Measurements from ENCODE around the gene GRIK1. TPM values are rescaled to one million over a fixed set of nuclear protein-coding genes. Genes with fewer than 3 reads are reported as not detected.

The GRIK1 gene
- total RNA-seq, 4 donors from 2014 or later, result 0.44 to 4.1 (median 2.6) TPM

- H3K9me3 ChIP-seq, result no peaks in the 10 kb centered on the region
- H3K4me3 ChIP-seq, result no peak overlapping the region
- DNase-seq (ENCODE audit: low spot score in 2 of 2), result no peak
- H3K4me1 ChIP-seq, result no peaks in the 10 kb centered on the region
- no peaks in the 10 kb centered on the region for H3K27me3 ChIP-seq
- H3K27ac ChIP-seq, result no peak overlapping the region
- 75 to 84% methylated on average over 6 of the region's 6 CpGs for WGBS, 2 donors
- TF ChIP-seq CTCF (IDR thresholded peaks at IDR 0.05), result no peak
- no peaks in the 10 kb centered on the region for H3K36me3 ChIP-seq
These were observed 250.0 kb downstream of the GRIK1 start for GRCh38 chr21:29689753-29690152.

- H3K9me3 ChIP-seq, result peaks cover 0 to 6% (median 0%) of the 10 kb centered on the region in 4 donors
- no peak for DNase-seq (ENCODE audit: low spot score in 2 of 2)
- no peaks in the 10 kb centered on the region for H3K36me3 ChIP-seq
- no peak overlapping the region for H3K4me3 ChIP-seq
- TF ChIP-seq POLR2A (IDR thresholded peaks at IDR 0.05) (no peak), EP300 (IDR thresholded peaks at IDR 0.05) (no peak)
- no peak overlapping the region for H3K27ac ChIP-seq
- no peaks in the 10 kb centered on the region for H3K27me3 ChIP-seq
- WGBS, 2 donors, result 100% methylated on average over 1 of the region's 1 CpG
- no peaks in the 10 kb centered on the region for H3K4me1 ChIP-seq
These were observed 255.7 kb downstream of the GRIK1 start for GRCh38 chr21:29684106-29684505.

GRCh38 chr21:29682800-29683199, 257.0 kb downstream of the GRIK1 start:
- 89 to 92% methylated on average over 3 of the region's 3 CpGs for WGBS, 2 donors
- Histone ChIP-seq H3K4me3 (no peak overlapping the region), H3K27ac (no peak overlapping the region), H3K9me3 (peaks cover 0 to 6% (median 0%) of the 10 kb centered on the region in 4 donors), H3K27me3 (no peaks in the 10 kb centered on the region), H3K36me3 (no peaks in the 10 kb centered on the region), H3K4me1 (no peaks in the 10 kb centered on the region)
- DNase-seq (ENCODE audit: low spot score in 2 of 2), result no peak
- TF ChIP-seq CTCF (IDR thresholded peaks at IDR 0.05) (no peak), EP300 (IDR thresholded peaks at IDR 0.05) (no peak), POLR2A (IDR thresholded peaks at IDR 0.05) (no peak)

- Histone ChIP-seq H3K27me3 (no peaks in the 10 kb centered on the region), H3K4me1 (no peaks in the 10 kb centered on the region), H3K36me3 (no peaks in the 10 kb centered on the region), H3K9me3 (peaks cover 0 to 6% (median 0%) of the 10 kb centered on the region in 4 donors), H3K4me3 (no peak overlapping the region), H3K27ac (no peak overlapping the region)
- DNase-seq (ENCODE audit: low spot score in 2 of 2), result no peak
- 95 to 98% methylated on average over 4 of the region's 4 CpGs for WGBS, 2 donors
- TF ChIP-seq POLR2A (IDR thresholded peaks at IDR 0.05) (no peak), CTCF (IDR thresholded peaks at IDR 0.05) (no peak), EP300 (IDR thresholded peaks at IDR 0.05) (no peak)
These were observed 259.5 kb downstream of the GRIK1 start for GRCh38 chr21:29680273-29680672.

- Histone ChIP-seq H3K36me3 (no peaks in the 10 kb centered on the region), H3K4me1 (no peaks in the 10 kb centered on the region), H3K4me3 (no peak overlapping the region), H3K9me3 (peaks cover 0 to 6% (median 0%) of the 10 kb centered on the region in 4 donors), H3K27me3 (no peaks in the 10 kb centered on the region), H3K27ac (no peak overlapping the region)
- TF ChIP-seq POLR2A (IDR thresholded peaks at IDR 0.05), result no peak
- no peak for TF ChIP-seq CTCF (IDR thresholded peaks at IDR 0.05)
- TF ChIP-seq EP300 (IDR thresholded peaks at IDR 0.05), result no peak
- DNase-seq (ENCODE audit: low spot score in 2 of 2), result no peak
- WGBS, 2 donors, result 75 to 76% methylated on average over 1 of the region's 1 CpG
These were observed 261.2 kb downstream of the GRIK1 start for GRCh38 chr21:29678626-29679025.

- no peak overlapping the region for H3K27ac ChIP-seq
- no peaks in the 10 kb centered on the region for H3K4me1 ChIP-seq
- TF ChIP-seq CTCF (IDR thresholded peaks at IDR 0.05) (no peak), EP300 (IDR thresholded peaks at IDR 0.05) (no peak), POLR2A (IDR thresholded peaks at IDR 0.05) (no peak)
- no peak for DNase-seq (ENCODE audit: low spot score in 2 of 2)
- H3K27me3 ChIP-seq, result no peaks in the 10 kb centered on the region
- no peaks in the 10 kb centered on the region for H3K9me3 ChIP-seq
- no peak overlapping the region for H3K4me3 ChIP-seq
- 91 to 92% methylated on average over 4 of the region's 4 CpGs for WGBS, 2 donors
- no peaks in the 10 kb centered on the region for H3K36me3 ChIP-seq
These were observed 262.5 kb downstream of the GRIK1 start for GRCh38 chr21:29677326-29677725.

Data from tibial nerve (tissue), 4 donors.